Loucy (cell line): Measurements from ENCODE around the gene CALN1.

Experiments used
- H2AFZ ChIP-seq: fragments of 200-600 bp; sonication (generic); 2 replicates; pipeline ENCODE4 v1.6.0; 2016; ENCODE audit warnings: antibody characterized with exemption, mild to moderate bottlenecking, low read length, moderate library complexity
- H3F3A ChIP-seq: fragments of 200-600 bp; 2 replicates; pipeline ENCODE4 v1.6.0; 2016; ENCODE audit warnings: antibody characterized with exemption, low read depth, mild to moderate bottlenecking
- H3K27me3 ChIP-seq: fragments of 200-600 bp; sonication (generic); 2 replicates; pipeline ENCODE4 v1.6.1; 2014; ENCODE audit warnings: low read length, mild to moderate bottlenecking; ENCODE audit not compliant: insufficient read depth, poor library complexity, severe bottlenecking
- H3K36me3 ChIP-seq: fragments of 200-600 bp; sonication (generic); 2 replicates; pipeline ENCODE4 v1.6.1; 2016; ENCODE audit warnings: low read length; ENCODE audit not compliant: insufficient read depth
- H3K4me1 ChIP-seq: fragments of 200-600 bp; sonication (generic); 2 replicates; pipeline ENCODE4 v1.5.1; 2014; ENCODE audit warnings: low read length, mild to moderate bottlenecking; ENCODE audit not compliant: insufficient read depth, poor library complexity, severe bottlenecking
- H3K4me2 ChIP-seq: fragments of 200-600 bp; sonication (generic); 2 replicates; pipeline ENCODE4 v1.6.0; 2014; ENCODE audit warnings: antibody characterized with exemption, low read length, low read depth, mild to moderate bottlenecking; ENCODE audit not compliant: poor library complexity, severe bottlenecking
- H3K4me3 ChIP-seq: fragments of 200-600 bp; sonication (generic); 2 replicates; pipeline ENCODE4 v1.5.1; 2014; ENCODE audit warnings: low read length, mild to moderate bottlenecking, mixed read lengths; ENCODE audit not compliant: poor library complexity, severe bottlenecking
- H3K79me2 ChIP-seq: fragments of 200-600 bp; sonication (generic); 2 replicates; pipeline ENCODE4 v1.6.1; 2014; ENCODE audit warnings: low read length; ENCODE audit not compliant: insufficient read depth
- H3K9ac ChIP-seq: fragments of 200-600 bp; sonication (generic); 2 replicates; pipeline ENCODE4 v1.6.0; 2014; ENCODE audit warnings: mild to moderate bottlenecking, low read depth, low read length, moderate library complexity; ENCODE audit not compliant: poor library complexity, severe bottlenecking
- H3K9me2 ChIP-seq: fragments of 200-600 bp; sonication (generic); replicated peaks from 2 replicates; pipeline ENCODE4 v1.6.1; 2016; ENCODE audit warnings: low read depth, low read length, mixed read lengths
- H3K9me3 ChIP-seq: fragments of 200-600 bp; sonication (generic); 2 replicates; pipeline ENCODE4 v1.6.1; 2014; ENCODE audit warnings: mild to moderate bottlenecking, antibody characterized with exemption, low read length, low read depth; ENCODE audit not compliant: insufficient read depth
- H4K20me1 ChIP-seq: fragments of 200-600 bp; sonication (generic); 2 replicates; pipeline ENCODE4 v1.6.0; 2014; ENCODE audit warnings: antibody characterized with exemption, low read length, mild to moderate bottlenecking; ENCODE audit not compliant: insufficient read depth, poor library complexity, severe bottlenecking
- EZH2phosphoT487 ChIP-seq: fragments of 200-600 bp; IDR thresholded peaks from 2 replicates; pipeline ENCODE4 v1.6.1; 2018; ENCODE audit warnings: antibody characterized with exemption, mild to moderate bottlenecking, moderate library complexity, borderline replicate concordance
- TF ChIP-seq, protein P1 (sequence below): fragments of 200-600 bp; sonication (generic); conservative IDR thresholded peaks from 2 replicates; pipeline ENCODE4 v1.5.1; 2014; ENCODE audit warnings: mild to moderate bottlenecking, antibody characterized with exemption, low read length

The CALN1 gene

GRCh38 chr7:72292118-72292517 lies 120.0 kb downstream of the CALN1 start:
- no peaks in the 10 kb centered on the region for H3K9me3 ChIP-seq
- H3K36me3 ChIP-seq, result no peaks in the 10 kb centered on the region
- H2AFZ ChIP-seq, result no peak overlapping the region
- no peaks in the 10 kb centered on the region for H3K79me2 ChIP-seq
- H3K4me1 ChIP-seq, result no peaks in the 10 kb centered on the region
- H3K4me3 ChIP-seq, result no peak overlapping the region
- H4K20me1 ChIP-seq, result no peaks in the 10 kb centered on the region
- no peaks in the 10 kb centered on the region for H3K9me2 ChIP-seq
- no peak overlapping the region for H3K4me2 ChIP-seq
- no peaks in the 10 kb centered on the region for H3F3A ChIP-seq
- H3K9ac ChIP-seq, result no peak overlapping the region
- TF ChIP-seq EZH2phosphoT487, result no peak
- no peaks in the 10 kb centered on the region for H3K27me3 ChIP-seq

DNA sequence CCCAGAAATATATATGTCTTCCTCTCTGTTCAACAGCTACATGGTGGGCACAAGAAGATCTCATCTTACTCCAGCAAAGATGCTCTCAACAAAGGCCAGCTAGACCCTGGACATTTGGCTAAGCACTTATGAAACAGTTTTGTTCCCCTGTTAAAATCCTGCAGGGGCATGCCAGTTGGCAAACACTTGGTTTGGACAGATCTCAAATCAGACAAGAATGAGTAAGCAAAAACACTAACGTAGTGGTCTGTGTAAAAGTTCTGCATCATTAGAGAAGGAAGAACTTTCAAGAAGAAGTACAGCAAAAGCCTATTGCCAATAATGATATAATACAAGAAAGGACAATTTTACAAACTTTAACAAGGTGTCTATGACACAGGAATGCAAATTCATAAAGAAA lies 125.6 kb downstream of the CALN1 start:
- Histone ChIP-seq H3K4me1 (no peaks in the 10 kb centered on the region), H3K36me3 (no peaks in the 10 kb centered on the region), H2AFZ (no peak overlapping the region), H3F3A (no peaks in the 10 kb centered on the region), H3K4me3 (no peak overlapping the region), H3K9ac (no peak overlapping the region), H3K79me2 (no peaks in the 10 kb centered on the region), H3K4me2 (no peak overlapping the region), H3K27me3 (no peaks in the 10 kb centered on the region), H4K20me1 (no peaks in the 10 kb centered on the region), H3K9me2 (no peaks in the 10 kb centered on the region), H3K9me3 (0 out of 2 replicates have a peak, but pooled peaks cover 3% of the 10 kb centered on the region)
- TF ChIP-seq, protein P1, sequence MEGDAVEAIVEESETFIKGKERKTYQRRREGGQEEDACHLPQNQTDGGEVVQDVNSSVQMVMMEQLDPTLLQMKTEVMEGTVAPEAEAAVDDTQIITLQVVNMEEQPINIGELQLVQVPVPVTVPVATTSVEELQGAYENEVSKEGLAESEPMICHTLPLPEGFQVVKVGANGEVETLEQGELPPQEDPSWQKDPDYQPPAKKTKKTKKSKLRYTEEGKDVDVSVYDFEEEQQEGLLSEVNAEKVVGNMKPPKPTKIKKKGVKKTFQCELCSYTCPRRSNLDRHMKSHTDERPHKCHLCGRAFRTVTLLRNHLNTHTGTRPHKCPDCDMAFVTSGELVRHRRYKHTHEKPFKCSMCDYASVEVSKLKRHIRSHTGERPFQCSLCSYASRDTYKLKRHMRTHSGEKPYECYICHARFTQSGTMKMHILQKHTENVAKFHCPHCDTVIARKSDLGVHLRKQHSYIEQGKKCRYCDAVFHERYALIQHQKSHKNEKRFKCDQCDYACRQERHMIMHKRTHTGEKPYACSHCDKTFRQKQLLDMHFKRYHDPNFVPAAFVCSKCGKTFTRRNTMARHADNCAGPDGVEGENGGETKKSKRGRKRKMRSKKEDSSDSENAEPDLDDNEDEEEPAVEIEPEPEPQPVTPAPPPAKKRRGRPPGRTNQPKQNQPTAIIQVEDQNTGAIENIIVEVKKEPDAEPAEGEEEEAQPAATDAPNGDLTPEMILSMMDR, result no peak
- TF ChIP-seq EZH2phosphoT487, result no peak

- no peak for TF ChIP-seq EZH2phosphoT487
- TF ChIP-seq, protein P1, result no peak
- no peak overlapping the region for H3K9ac ChIP-seq
These were observed 128.8 kb downstream of the CALN1 start for GRCh38 chr7:72283309-72283708.

GRCh38 chr7:72281308-72281707 lies 130.8 kb downstream of the CALN1 start:
- H3K4me3 ChIP-seq, result no peak overlapping the region
- H3K9me2 ChIP-seq, result no peaks in the 10 kb centered on the region
- H3K79me2 ChIP-seq, result no peaks in the 10 kb centered on the region
- H3K36me3 ChIP-seq, result no peaks in the 10 kb centered on the region
- H3F3A ChIP-seq, result no peaks in the 10 kb centered on the region
- 0 out of 2 replicates have a peak, but pooled peaks cover 8% of the 10 kb centered on the region for H3K9me3 ChIP-seq
- no peak overlapping the region for H2AFZ ChIP-seq
- H3K4me2 ChIP-seq, result no peak overlapping the region
- no peak overlapping the region for H3K9ac ChIP-seq
- H4K20me1 ChIP-seq, result no peaks in the 10 kb centered on the region
- H3K4me1 ChIP-seq, result no peaks in the 10 kb centered on the region
- H3K27me3 ChIP-seq, result no peaks in the 10 kb centered on the region
- TF ChIP-seq, protein P1, result no peak
- no peak for TF ChIP-seq EZH2phosphoT487

More at GRCh38 chr7:72283309-72283708, 128.8 kb downstream of the CALN1 start:
- Histone ChIP-seq H3K9me3 (0 out of 2 replicates have a peak, but pooled peaks cover 3% of the 10 kb centered on the region), H2AFZ (no peak overlapping the region), H3K79me2 (no peaks in the 10 kb centered on the region), H3K27me3 (no peaks in the 10 kb centered on the region), H3F3A (no peaks in the 10 kb centered on the region), H3K36me3 (no peaks in the 10 kb centered on the region), H3K9me2 (no peaks in the 10 kb centered on the region), H4K20me1 (no peaks in the 10 kb centered on the region), H3K4me3 (no peak overlapping the region), H3K4me2 (no peak overlapping the region), H3K4me1 (no peaks in the 10 kb centered on the region)
